HL-60 (cell line): Measurements from ENCODE around the gene GIMAP2.

Experiments
- DNase-seq, 2 experiments: peaks; one replicate each; pipeline ENCODE4 v3.0.0-alpha.2; 2010 to 2020; ENCODE audit warnings: low read depth in 1 of 2, low spot score in 1 of 2
- H3K27ac ChIP-seq: fragments of 250-450 bp; sonication (Bioruptor Pico); replicated peaks from 2 replicates; pipeline ENCODE4 v1.5.1; 2020; ENCODE audit warnings: mild to moderate bottlenecking, moderate library complexity
- H3K27me3 ChIP-seq: fragments of 250-450 bp; sonication (Bioruptor Pico); 2 replicates; pipeline ENCODE4 v1.5.1; 2021; ENCODE audit warnings: mild to moderate bottlenecking, moderate library complexity; ENCODE audit not compliant: insufficient read depth, poor library complexity, severe bottlenecking
- H3K4me3 ChIP-seq: replicated peaks from 2 replicates; pipeline ENCODE4 v1.5.1; 2011; ENCODE audit warnings: mild to moderate bottlenecking, control low read depth, low read length; ENCODE audit not compliant: insufficient read depth
- CTCF ChIP-seq: IDR thresholded peaks from one replicate; pipeline ENCODE4 v1.5.1; 2011; ENCODE audit warnings: low read length, control low read depth, inconsistent platforms; ENCODE audit not compliant: insufficient read depth
- GABPA ChIP-seq: IDR thresholded peaks from 2 replicates; pipeline ENCODE4 v1.6.1; 2012; ENCODE audit warnings: low read depth
- POLR2AphosphoS5 ChIP-seq: IDR thresholded peaks from 2 replicates; pipeline ENCODE4 v1.6.1; 2012; ENCODE audit warnings: low read depth
- REST ChIP-seq: IDR thresholded peaks from 2 replicates; pipeline ENCODE4 v1.6.1; 2012; ENCODE audit warnings: low read depth; ENCODE audit not compliant: insufficient replicate concordance
- SPI1 ChIP-seq: IDR thresholded peaks from 2 replicates; pipeline ENCODE4 v1.6.1; 2012; ENCODE audit warnings: low read depth, mild to moderate bottlenecking, borderline replicate concordance

GIMAP2 gene

GRCh38 chr7:150742286-150742968 lies 56.9 kb downstream of the GIMAP2 start:
- H3K27ac ChIP-seq: no peak overlapping the region
- no peak for DNase-seq
- no peaks in the 10 kb centered on the region for H3K27me3 ChIP-seq
- TF ChIP-seq SPI1: no peak
- TF ChIP-seq CTCF: no peak
- no peak for TF ChIP-seq POLR2AphosphoS5
- TF ChIP-seq GABPA: no peak
- TF ChIP-seq REST: no peak
- H3K4me3 ChIP-seq: no peak overlapping the region
